Brain microvascular endothelial cell (primary cell): ENCODE data around the gene CHPF.

ENCODE experiments used
- DNase-seq: peaks from one replicate; pipeline ENCODE4 v3.0.0-alpha.2; 2020
- H3K27ac ChIP-seq: fragments of 250-450 bp; sonication (Bioruptor Pico); 2 replicates; pipeline ENCODE4 v1.5.1; 2020; ENCODE audit warnings: mild to moderate bottlenecking, moderate library complexity
- H3K27me3 ChIP-seq: fragments of 250-450 bp; sonication (Bioruptor Pico); replicated peaks from 2 replicates; pipeline ENCODE4 v1.5.1; 2020; ENCODE audit warnings: mild to moderate bottlenecking
- H3K36me3 ChIP-seq: fragments of 250-450 bp; sonication (Bioruptor Pico); replicated peaks from 2 replicates; pipeline ENCODE4 v1.5.1; 2020; ENCODE audit warnings: mild to moderate bottlenecking
- H3K4me3 ChIP-seq: 2 replicates; pipeline ENCODE4 v1.5.1; 2011; ENCODE audit warnings: low read depth, mild to moderate bottlenecking, control low read depth, low read length, moderate library complexity
- CTCF ChIP-seq: IDR thresholded peaks from 2 replicates; pipeline ENCODE4 v1.5.1; 2011; ENCODE audit warnings: low read depth, mild to moderate bottlenecking, moderate library complexity, low read length, control low read depth, inconsistent platforms; ENCODE audit errors: missing control alignments
- in situ Hi-C: cut with HindIII; loops from 2 replicates; pipeline ENCODE4 v1.10.0; 2017; ENCODE audit warnings: low sequenced_read_pairs, low pct_ligation_motif_present

The CHPF gene

DNA sequence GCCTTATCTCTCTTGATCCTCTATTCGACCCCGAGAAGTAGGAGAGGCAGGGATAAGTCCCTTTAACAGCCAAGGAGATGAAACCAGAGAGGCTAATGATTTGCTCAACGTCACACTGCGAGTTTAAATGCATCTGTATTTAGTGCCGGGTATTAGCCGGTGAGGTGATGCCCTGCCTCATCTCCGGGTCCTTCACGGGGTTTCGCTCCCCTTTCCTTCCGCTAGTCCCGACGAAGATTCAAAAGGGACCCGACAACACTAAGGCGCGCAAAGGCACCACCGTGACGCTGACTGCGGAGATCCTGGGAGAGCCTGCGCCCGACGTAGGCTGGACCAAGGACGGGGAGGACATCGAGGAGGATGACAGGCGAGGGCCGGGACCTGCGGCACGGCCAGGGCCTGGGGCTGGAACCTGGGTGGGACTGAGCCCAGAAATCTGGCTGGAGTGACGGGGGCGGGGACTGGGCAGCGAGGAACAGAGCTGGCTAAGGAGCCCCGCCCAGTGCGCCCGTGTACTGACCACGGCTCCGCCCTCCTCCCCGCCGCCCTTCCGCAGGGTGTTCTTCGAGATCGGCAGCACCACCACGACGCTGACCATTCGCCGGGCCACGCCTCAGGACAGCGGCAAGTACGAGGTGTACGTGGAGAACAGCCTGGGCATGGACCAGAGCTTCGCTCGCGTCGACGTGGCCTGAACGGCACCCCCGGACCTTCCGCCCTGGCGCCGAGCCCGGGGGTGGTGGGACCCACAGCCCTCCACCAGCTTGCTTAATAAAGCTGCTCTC lies 45.9 kb downstream of the CHPF start:
- peak overlapping the region; percentile 8 for H3K27ac ChIP-seq
- TF ChIP-seq CTCF: no peak
- in situ Hi-C loops: no loop called here
- peak; percentile 53 for DNase-seq
- peak overlapping the region; percentile 76 for H3K4me3 ChIP-seq
- H3K27me3 ChIP-seq: peaks cover 24% of the 10 kb centered on the region
- no peaks in the 10 kb centered on the region for H3K36me3 ChIP-seq

GRCh38 chr2:219496825-219497494 lies 46.6 kb downstream of the CHPF start:
- no peak for DNase-seq
- Histone ChIP-seq H3K27me3 (peaks cover 27% of the 10 kb centered on the region), H3K4me3 (peak overlapping the region; percentile 9), H3K27ac (no peak overlapping the region), H3K36me3 (no peaks in the 10 kb centered on the region)
- TF ChIP-seq CTCF: no peak
- in situ Hi-C loops: no loop called here

GRCh38 chr2:219496247-219496824 lies 47.3 kb downstream of the CHPF start:
- peaks cover 29% of the 10 kb centered on the region for H3K27me3 ChIP-seq
- DNase-seq: no peak
- H3K4me3 ChIP-seq: no peak overlapping the region
- in situ Hi-C loops: no loop called here
- H3K36me3 ChIP-seq: no peaks in the 10 kb centered on the region
- TF ChIP-seq CTCF: no peak
- H3K27ac ChIP-seq: no peak overlapping the region

DNA sequence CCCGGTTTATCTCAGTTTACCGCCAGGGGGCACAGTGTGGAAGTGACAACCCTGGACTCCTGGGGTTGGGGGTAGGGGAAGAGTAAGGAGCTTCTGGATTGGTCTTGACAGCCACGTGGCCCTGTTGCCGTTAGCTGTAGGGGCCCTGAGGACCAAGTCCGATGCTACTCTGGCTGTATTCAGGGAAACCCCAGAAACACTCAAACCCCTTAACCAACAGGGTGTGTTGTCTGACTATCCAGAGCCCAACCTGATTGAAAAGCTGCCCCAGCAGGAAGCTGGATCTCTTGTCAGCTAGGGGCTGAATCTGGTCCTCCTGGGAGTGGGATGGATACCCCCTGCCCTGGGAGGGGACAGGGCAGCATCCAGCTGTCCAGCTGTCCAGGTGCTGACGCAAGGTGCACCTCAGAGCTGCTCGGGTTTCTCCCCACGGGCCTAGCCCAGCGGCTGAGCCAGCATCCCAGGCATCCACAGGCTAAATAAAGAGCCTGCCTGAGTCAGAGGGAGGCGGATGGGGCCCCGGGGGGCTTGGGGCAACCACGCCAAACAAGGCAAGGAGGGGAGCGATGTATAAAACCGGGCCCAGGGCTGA lies 48.0 kb downstream of the CHPF start:
- Histone ChIP-seq H3K4me3 (no peak overlapping the region), H3K36me3 (no peaks in the 10 kb centered on the region), H3K27ac (no peak overlapping the region), H3K27me3 (peaks cover 29% of the 10 kb centered on the region)
- in situ Hi-C loops: no loop called here
- peak; percentile 62 for DNase-seq
- peak; percentile 82 for TF ChIP-seq CTCF

DNA sequence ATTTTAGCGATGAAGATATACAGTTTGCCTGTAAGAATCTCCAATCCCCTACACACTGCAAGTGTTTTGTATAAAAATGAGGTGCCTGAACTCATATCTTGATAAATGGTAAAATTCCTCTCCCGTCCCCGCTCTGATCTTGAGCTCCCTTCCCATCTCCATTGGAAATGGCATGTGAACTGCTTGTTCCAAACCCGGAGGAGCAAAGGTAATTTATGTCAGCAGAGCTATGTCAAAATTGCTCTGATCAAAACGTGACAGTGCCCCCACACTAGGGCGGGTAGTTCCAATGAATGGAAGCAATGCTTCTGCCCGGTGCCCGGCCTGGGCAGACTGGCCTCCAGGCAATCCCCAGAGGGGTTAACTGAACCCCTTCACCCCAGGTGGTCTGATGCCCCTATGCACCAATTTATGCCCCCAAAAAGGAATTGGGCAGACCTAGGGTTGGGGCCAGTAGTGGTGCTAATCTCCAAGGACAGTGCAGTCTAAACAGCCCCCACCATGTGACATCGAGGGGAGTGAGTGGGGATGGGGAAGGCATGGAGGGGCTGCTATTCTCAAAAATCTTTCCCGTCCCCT lies 48.6 kb downstream of the CHPF start:
- Histone ChIP-seq H3K27ac (no peak overlapping the region), H3K36me3 (no peaks in the 10 kb centered on the region), H3K27me3 (peaks cover 29% of the 10 kb centered on the region), H3K4me3 (no peak overlapping the region)
- no peak for TF ChIP-seq CTCF
- in situ Hi-C loops: no loop called here
- DNase-seq: no peak
